ENCODE measurements around the gene TTC1. TPM values are rescaled to one million over a fixed set of nuclear protein-coding genes. Genes with fewer than 3 reads are reported as not detected.

TTC1 gene
- total and polyA plus RNA-seq, 2 of the 8 experiments (the other 6 are each of a cell fraction or from before 2014, with no cell fraction given), result 25.1 to 63.9 TPM

GRCh38 chr5:160001457-160001856, 7.5 kb upstream of the TTC1 start (continued):
- TF ChIP-seq ATF3 (IDR thresholded peaks at IDR 0.05; ENCODE audit: insufficient read depth, low read depth, low read length), result no peak
- TF ChIP-seq CHD1 (IDR thresholded peaks at IDR 0.05; ENCODE audit: low read depth, low read length), result no peak
- TF ChIP-seq CEBPB (IDR thresholded peaks at IDR 0.05; ENCODE audit: low read depth, low read length), result no peak
- no peak for TF ChIP-seq E2F6 (IDR thresholded peaks at IDR 0.05)
- TF ChIP-seq CHD2 (IDR thresholded peaks at IDR 0.05; ENCODE audit: low read length), result no peak
- no peak for TF ChIP-seq CBX8 (IDR thresholded peaks at IDR 0.05; ENCODE audit: borderline replicate concordance, low read depth, low read length)
- no peak for TF ChIP-seq RBBP5 (IDR thresholded peaks at IDR 0.05; ENCODE audit: borderline replicate concordance, low read depth, low read length)
- TF ChIP-seq TBP (IDR thresholded peaks at IDR 0.05; ENCODE audit: low read depth, low read length), result no peak
- no peak for TF ChIP-seq EZH2 (IDR thresholded peaks at IDR 0.05; ENCODE audit: low read depth, low read length, severe bottlenecking)

Measured in H1 (cell line).